Ovary (tissue), 3 donors: ENCODE data around the gene NKX1-1.

Experiments used
- CTCF ChIP-seq, 3 donors: fragments of 450-650 bp in 2 of 3; fragments of 200-600 bp in 1 of 3; IDR thresholded peaks; one replicate each; pipeline versions ENCODE4 v1.5.1 to v1.8.0; 2016 to 2022; ENCODE audit warnings: antibody characterized with exemption in 3 of 3, mild to moderate bottlenecking in 1 of 3
- EP300 ChIP-seq: sonication (generic); formaldehyde crosslinking; IDR thresholded peaks from one replicate; pipeline ENCODE4 v1.6.1; 2017; ENCODE audit warnings: antibody characterized with exemption
- donor health status: DM: no; HTN: no; CAD: no.

- TF ChIP-seq CTCF (IDR thresholded peaks at IDR 0.05), result no peak
- no peak for TF ChIP-seq EP300
Observed at GRCh38 chr4:1381181-1381621, 25.0 kb downstream of the NKX1-1 start.
